ENCODE results near the gene IL1RL1. TPM values are rescaled to one million over a fixed set of nuclear protein-coding genes. Genes with fewer than 3 reads are reported as not detected.

Gene IL1RL1
- total RNA-seq, 1 donor from 2014 or later = 1.3 TPM

GRCh38 chr2:102289129-102289528 lies 22.2 kb upstream of the IL1RL1 start:
- no peak for ATAC-seq (ENCODE audit: poor library complexity)
- intact Hi-C loops (cut with DNase I) = no loop called here
- DNase-seq = no peak

- ATAC-seq (ENCODE audit: poor library complexity) (no peak), DNase-seq (no peak)
- intact Hi-C loops (cut with DNase I) = no loop called here
Measured at GRCh38 chr2:102290594-102290993, 20.8 kb upstream of the IL1RL1 start.

GRCh38 chr2:102291319-102292075 lies 19.9 kb upstream of the IL1RL1 start:
- peak; percentile 53 for DNase-seq
- intact Hi-C loops (cut with DNase I) = no loop called here
- ATAC-seq (ENCODE audit: poor library complexity) = no peak

DNA sequence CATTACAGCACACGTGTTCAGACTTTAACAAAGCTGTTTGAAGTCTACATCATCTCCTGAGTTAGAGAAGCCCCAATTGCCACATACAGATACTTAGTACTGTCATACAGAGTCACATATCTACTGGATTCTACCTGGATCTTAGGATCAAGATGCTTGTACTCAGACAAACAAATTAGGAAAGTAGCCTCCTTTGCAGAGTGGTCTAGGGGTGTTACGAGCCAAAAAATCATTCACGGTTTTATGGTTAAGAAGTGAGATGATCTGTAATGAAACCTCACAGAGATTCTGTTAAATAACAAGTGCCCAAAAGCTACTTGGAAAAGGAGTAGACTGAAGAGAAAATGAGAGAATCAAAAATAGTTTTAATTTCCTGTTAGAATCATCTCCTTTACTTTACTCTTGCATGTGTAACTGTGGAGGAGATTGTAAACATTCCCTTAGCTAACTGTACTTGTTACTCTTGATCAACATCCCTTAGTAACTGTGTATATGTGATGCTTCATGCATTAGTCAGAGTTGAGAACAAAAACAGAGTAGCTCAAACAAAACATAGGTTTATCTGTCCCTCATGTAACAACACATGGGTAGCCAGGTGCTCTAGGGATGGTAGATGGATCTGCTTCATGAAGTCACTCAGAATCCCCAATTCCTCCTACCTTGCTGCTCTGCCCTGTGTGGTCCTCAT lies 16.4 kb upstream of the IL1RL1 start:
- intact Hi-C loops (cut with DNase I) = no loop called here
- DNase-seq (no peak), ATAC-seq (ENCODE audit: poor library complexity) (no peak)

DNA sequence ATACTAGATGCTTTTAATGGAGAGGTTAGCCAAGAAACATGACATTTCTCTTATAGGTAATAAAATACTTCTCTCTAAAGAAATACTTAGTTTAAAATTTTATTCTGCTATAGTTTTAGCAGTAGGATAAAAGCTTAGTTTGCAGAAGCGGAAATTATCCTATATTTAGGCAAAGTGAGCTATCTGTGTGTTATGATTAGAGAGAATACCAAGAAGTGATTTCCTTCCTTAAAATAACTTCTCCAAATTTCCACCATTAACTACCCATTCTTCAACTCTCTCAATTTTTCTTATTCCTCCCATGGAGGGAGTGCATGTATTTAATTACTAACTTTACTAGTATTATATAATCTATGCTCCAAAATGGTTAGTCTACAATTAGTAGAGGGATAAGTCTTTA lies 15.8 kb upstream of the IL1RL1 start:
- no peak for ATAC-seq (ENCODE audit: poor library complexity)
- DNase-seq = no peak
- intact Hi-C loops (cut with DNase I) = no loop called here

DNA sequence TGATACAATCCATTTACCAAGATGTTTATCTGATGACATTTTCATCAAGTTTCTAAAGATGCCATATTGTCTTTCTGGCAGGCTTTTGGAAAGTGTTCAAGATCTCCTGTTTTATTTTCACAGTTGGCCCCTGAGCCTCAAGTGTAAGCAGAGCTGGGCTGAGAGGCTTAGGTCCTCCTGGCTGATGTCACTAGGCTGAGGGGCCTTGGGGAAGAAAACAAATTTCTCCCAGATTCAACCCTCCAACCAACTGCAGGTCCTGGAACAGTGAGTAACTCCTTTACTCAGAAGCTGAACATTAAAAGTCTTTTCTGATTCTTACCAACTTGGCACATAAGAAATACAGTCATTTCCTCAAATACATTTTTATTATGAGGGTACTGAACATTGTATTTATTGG lies 14.9 kb upstream of the IL1RL1 start:
- ATAC-seq (ENCODE audit: poor library complexity) (no peak), DNase-seq (no peak)
- intact Hi-C loops (cut with DNase I) = no loop called here

GRCh38 chr2:102297891-102298290 lies 13.5 kb upstream of the IL1RL1 start:
- ATAC-seq (ENCODE audit: poor library complexity) = no peak
- DNase-seq = no peak
- intact Hi-C loops (cut with DNase I) = no loop called here

GRCh38 chr2:102301867-102302362 lies 9.4 kb upstream of the IL1RL1 start:
- ATAC-seq (ENCODE audit: poor library complexity) (peak; percentile 61), DNase-seq (no peak)
- intact Hi-C loops (cut with DNase I) = no loop called here

- no peak for DNase-seq
- intact Hi-C loops (cut with DNase I) = no loop called here
- no peak for ATAC-seq (ENCODE audit: poor library complexity)
Measured at GRCh38 chr2:102302458-102302857, 8.9 kb upstream of the IL1RL1 start.

DNA sequence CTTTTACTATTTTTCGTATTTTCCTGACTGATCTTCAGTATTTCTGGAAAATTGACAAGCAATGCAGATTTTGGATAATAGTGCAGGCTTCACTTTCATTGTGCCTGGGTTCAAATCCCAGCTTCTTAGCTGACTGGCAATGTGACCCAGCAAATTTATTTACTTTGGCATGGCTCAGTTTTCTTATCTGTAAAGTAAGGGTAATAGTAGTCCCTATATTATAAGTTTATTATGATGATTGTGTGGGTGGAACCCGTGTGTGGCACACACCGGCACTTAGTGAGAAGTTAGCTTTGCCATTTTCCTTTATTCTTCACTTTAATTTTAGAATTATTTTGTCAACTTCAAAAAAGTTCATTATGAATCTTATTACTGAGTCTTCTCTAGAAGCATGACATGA lies 7.8 kb upstream of the IL1RL1 start:
- intact Hi-C loops (cut with DNase I) = no loop called here

DNA sequence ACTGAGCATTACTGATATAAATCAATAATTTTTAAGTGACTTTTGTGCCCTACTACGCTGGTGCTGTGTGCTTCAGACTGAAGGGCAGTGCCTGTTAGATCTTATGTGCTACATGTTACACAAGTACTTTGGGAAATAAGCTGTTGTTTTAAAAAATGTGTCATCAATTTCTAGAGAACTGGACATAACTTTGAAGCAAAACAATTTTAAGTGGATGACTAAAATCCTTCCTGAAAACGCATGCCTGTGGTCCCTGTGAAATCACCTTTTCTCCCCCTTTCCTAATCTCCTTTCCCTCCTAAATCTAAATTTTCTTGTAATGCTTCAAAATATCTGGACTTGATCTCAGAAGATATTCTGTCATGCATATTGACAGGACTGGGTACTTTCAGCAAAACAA lies 7.1 kb upstream of the IL1RL1 start:
- ATAC-seq (ENCODE audit: poor library complexity) (no peak), DNase-seq (no peak)
- intact Hi-C loops (cut with DNase I) = no loop called here

More for the DNA sequence above, 7.8 kb upstream of the IL1RL1 start:
- DNase-seq = no peak
- ATAC-seq (ENCODE audit: poor library complexity) = no peak

GRCh38 chr2:102304711-102305611 lies 6.4 kb upstream of the IL1RL1 start:
- intact Hi-C loops (cut with DNase I) = no loop called here
- DNase-seq (no peak), ATAC-seq (ENCODE audit: poor library complexity) (no peak)

DNA sequence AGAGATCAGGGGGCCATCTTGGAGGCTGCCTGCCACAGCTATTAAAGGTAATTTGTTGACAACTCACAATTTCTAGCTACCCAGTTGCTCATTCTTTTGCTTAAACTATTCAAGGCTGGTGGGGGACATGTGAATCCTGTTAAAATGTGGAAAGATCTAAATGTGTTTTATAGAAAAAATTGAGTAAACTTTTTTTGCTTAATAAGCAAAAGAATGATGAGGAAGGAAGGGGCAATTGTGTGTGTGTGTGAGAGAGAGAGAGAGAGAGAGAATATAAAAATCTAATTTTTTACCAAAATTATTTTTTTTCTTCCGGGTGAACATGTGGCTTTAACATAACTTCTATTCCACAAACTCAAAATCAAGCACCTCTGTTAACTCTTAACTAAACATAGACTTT lies 5.2 kb upstream of the IL1RL1 start:
- no peak for DNase-seq
- intact Hi-C loops (cut with DNase I) = no loop called here
- no peak for ATAC-seq (ENCODE audit: poor library complexity)

DNA sequence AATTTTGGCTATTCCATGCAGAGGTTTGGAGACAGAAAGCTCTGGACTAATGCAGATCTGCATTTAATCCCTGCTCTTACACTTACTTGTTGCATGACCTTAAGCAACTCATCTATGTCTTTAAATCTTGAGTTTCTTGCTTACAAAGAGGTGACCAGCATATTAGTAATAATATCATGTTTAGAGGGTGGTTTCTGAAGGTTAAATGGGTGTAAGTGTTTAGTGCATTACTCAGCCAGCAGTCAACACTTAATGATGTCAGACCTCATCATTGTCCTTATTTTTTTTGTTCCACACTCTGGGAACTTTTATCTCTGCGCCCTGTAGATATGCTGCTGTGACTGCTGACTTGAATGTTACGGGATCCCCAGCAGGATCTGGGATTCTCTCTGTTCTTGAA lies 1.7 kb downstream of the IL1RL1 start:
- no peak for DNase-seq
- ATAC-seq (ENCODE audit: poor library complexity) = no peak
- intact Hi-C loops (cut with DNase I) = no loop called here

DNA sequence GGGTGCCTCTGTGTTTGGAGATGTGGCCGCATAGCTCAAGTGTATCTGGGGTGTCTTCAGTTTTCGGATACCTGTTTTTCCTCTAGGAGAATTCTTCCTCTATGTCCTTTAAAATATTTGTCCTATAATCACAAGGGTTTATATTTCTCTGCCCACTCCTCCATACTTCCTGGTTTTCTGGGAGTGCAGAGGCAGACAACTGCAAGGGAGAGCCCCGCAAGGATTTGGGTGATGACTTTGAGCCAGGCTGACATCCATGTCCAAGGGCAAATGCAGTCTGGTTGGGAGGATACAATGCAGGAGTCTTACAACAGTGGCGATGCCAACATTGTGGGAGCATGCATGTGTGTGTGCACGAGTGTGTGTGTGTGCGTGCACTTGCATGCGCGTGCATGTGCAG lies 2.1 kb downstream of the IL1RL1 start:
- intact Hi-C loops (cut with DNase I) = no loop called here
- DNase-seq (no peak), ATAC-seq (ENCODE audit: poor library complexity) (no peak)

DNA sequence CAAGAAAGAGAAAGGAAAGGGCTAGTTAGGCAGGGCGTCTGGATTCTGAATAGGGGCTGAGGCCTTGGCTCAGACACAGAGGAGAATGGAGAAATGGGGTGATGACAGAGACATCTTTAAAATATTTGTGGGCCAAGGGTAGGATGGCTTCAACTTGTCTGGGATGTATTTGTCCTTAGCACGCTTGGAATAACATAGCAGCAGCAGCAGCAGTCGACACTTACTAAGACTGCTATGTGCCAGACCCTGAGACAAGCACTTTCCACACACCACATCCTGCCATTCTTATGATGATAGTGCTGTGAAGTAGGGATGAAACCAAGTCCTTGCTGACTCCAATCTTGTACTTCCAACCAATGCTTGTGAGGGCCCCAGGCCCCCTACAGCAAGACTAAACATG lies 2.6 kb downstream of the IL1RL1 start:
- DNase-seq (no peak), ATAC-seq (ENCODE audit: poor library complexity) (no peak)
- intact Hi-C loops (cut with DNase I) = no loop called here

DNA sequence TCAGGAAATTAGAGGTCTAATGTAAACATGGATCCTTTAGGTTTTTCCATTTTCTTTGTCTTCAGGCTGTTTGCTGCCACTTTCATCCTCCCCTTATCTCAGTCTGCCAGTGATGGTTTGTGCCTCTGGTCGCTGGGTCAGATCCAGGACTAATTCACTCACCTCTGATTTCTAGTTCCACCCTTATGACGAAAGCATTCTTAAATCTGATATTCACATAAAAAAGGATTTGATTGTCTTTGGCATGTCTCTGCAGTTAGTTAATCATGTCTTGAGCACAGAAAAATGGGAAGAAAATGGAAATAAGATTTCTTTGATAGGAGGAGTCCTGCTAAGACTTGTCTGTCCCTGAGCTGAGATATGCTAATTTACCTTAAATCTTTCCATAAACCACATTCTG lies 4.6 kb downstream of the IL1RL1 start:
- intact Hi-C loops (cut with DNase I) = no loop called here
- no peak for DNase-seq
- no peak for ATAC-seq (ENCODE audit: poor library complexity)

- DNase-seq (no peak), ATAC-seq (ENCODE audit: poor library complexity) (no peak)
- intact Hi-C loops (cut with DNase I) = no loop called here
Measured at GRCh38 chr2:102317715-102318114, 6.4 kb downstream of the IL1RL1 start.

DNA sequence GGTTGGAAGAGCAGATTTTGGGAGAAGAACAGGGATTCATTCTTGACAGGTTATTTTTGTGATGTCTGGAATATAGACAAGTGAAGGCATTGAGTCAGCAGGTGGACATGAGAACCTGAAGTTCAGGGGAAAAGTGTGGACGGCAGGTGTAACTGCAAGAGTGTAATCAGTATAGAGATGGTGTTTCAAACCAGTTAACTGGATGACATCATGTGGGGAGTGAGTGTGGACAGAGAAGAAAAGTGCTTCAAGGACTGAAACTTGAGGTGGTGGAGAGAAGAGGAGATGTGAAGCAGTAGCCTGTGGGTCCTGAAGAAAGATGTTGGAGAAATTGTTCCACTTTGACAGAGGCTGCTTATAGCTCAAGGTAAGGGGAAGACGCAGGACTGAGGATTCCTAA lies 7.1 kb downstream of the IL1RL1 start:
- no peak for DNase-seq
- ATAC-seq (ENCODE audit: poor library complexity) = no peak
- intact Hi-C loops (cut with DNase I) = no loop called here
